Ramos (cell line): Measurements from ENCODE around the gene SLC1A2.
"Not testable (repeated sequence)": the region's sequence is repeated elsewhere in the genome, so short reads cannot be mapped to it uniquely, and the experiment has no call there.

Experiments used
- in situ Hi-C: fragments of 300-500 bp; cut with MboI; formaldehyde crosslinking; loops from one replicate; pipeline ENCODE4 v1.14.3; 2022; ENCODE audit warnings: low sequenced_read_pairs; ENCODE audit not compliant: unreplicated experiment

Gene SLC1A2

DNA sequence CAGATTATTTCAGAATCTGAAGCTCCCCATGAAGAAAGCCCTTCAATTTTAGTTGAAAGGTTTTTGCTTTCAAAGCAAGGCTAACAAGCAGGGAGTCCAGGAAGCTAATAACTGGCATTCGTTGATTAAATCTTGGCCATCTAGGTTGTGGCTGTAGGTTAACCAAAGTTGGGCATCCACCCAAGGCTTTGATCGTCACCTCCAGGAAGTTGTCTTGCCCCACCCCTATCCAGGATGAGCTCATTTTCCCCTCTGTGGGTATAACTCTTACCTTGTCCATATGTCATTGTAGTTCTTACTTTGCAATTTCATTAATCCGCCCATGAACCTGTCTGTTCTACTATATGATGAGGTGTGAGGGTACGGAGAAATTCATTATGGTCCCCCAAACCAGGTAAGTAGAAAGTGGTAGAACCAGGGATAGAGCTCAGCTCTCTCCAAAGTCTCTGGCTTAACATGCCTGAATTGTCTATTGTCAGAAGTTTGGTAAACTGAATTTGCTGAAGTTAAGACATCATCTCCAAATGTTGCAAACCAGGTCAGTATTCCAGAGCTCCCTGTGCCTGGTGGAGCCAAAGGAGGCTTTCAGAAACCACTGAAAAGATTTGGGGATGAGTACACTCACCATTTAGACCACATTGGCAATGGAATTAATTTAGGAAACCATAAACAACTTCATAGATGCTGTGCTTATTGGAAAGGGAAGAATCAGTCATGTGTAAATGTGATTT lies 183.3 kb downstream of the SLC1A2 start:
- in situ Hi-C loops: no loop called here

- in situ Hi-C loops: no loop called here
Observed at GRCh38 chr11:35235498-35235897, 183.9 kb downstream of the SLC1A2 start.

DNA sequence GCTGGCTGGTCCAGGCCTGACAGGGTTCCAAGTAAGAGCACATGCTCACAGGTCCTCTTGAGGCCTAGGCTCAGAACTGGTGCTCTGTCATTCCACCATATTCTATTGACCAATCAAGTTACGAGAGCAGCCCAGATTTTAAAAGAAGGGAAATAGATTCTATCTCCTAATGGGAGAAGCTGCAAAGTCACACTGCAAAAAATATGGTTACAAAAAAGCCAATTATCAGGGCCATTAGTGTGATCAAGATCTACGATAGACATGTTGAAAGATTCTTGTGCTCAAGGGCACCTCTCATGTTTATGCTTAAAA lies 184.2 kb downstream of the SLC1A2 start:
- in situ Hi-C loops: no loop called here

- in situ Hi-C loops: no loop called here
Observed at GRCh38 chr11:35234460-35235156, 184.8 kb downstream of the SLC1A2 start.

GRCh38 chr11:35233518-35233917 lies 185.8 kb downstream of the SLC1A2 start:
- in situ Hi-C loops: no loop called here

GRCh38 chr11:35232891-35233330 lies 186.4 kb downstream of the SLC1A2 start:
- in situ Hi-C loops: no loop called here

GRCh38 chr11:35231076-35231860 lies 188.1 kb downstream of the SLC1A2 start:
- in situ Hi-C loops: no loop called here

DNA sequence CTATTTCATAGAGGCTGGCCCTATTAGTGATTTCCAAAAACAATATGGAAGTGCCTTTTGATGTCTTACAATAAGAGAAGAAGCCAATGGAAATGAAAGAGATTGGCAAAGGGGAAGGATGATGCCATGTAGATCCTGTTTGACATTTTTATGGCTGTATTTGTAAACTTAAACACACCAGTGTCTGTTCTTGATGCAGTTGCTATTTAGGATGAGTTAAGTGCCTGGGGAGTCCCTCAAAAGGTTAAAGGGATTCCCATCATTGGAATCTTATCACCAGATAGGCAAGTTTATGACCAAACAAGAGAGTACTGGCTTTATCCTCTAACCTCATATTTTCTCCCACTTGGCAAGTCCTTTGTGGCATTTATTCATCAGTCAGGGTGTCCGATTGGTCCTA lies 189.0 kb downstream of the SLC1A2 start:
- in situ Hi-C loops: no loop called here

DNA sequence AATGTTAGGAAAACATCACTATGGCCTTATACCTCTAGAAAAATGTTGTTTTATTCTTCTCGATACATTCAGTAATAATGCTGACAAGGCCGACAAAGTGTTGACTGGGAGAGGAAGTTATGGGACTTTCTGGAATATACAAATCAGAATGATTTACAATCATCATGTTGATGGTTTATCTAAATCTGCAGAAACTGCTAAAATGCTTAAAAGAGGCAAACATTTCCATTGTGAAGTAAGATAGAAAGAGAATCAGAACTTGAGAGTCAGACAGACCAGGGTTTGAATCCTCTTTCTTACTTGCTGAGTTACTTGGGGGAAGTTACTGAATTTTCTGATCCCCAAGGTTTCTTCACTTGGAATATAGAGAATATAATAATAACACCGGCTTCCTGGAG lies 191.0 kb downstream of the SLC1A2 start:
- in situ Hi-C loops: no loop called here

DNA sequence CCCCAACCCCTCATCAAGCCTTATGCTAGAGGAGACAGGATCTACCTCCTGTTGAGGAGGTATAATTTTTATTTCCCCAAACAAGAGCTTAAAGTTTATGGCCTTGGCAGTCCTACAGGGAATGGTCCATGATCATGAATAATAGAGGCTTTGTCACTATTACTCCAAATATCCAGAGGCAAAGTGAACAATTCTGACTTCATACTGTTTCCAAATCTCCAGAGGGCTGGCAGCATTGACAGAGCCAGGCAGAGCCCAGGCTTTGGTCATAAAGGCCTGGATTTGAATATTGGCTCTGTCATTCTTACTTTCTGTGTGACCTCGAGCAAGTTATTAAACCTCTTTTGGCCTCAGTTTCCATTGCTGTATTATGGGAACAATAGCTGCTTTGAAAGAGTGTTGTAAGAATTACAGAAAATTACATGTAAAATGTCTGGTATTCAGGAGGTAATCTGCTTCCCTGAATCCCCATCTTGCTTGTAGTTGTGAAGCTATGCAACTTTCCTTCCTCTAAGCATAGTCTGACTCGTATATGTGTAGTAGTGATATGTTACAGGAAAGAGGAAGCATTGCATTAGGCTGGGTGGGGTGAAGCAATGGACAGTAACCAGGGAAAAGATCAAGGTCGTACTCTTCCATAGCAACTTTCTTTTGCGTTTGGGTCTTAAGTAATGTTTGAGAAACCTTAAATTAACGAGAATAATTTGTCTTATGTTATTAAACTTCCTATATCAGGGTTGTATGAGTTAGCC lies 191.6 kb downstream of the SLC1A2 start:
- in situ Hi-C loops: no loop called here

GRCh38 chr11:35226756-35227155 lies 192.6 kb downstream of the SLC1A2 start:
- in situ Hi-C loops: not testable (repeated sequence)

- in situ Hi-C loops: no loop called here
Observed at GRCh38 chr11:35225946-35226520, 193.3 kb downstream of the SLC1A2 start.

DNA sequence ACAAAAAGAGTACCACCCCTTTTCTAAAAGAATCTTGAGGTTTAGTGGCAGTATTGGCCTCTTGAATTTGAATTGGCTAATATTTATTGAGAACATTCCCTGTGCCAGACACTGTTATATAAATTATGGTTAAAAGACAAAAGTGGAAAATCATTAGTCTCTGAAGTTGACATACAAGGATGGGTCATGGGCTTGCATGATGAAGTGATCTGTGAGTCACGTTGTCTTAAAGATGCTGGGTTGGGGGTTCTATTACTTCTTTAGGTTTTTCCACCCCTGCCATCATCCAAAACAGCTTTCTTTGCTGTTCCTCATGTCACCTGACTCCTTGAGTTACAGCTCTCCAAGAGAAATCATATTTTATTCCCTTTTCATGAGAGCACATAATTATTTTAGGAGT lies 195.4 kb downstream of the SLC1A2 start:
- in situ Hi-C loops: no loop called here

GRCh38 chr11:35223371-35223796 lies 196.0 kb downstream of the SLC1A2 start:
- in situ Hi-C loops: no loop called here

DNA sequence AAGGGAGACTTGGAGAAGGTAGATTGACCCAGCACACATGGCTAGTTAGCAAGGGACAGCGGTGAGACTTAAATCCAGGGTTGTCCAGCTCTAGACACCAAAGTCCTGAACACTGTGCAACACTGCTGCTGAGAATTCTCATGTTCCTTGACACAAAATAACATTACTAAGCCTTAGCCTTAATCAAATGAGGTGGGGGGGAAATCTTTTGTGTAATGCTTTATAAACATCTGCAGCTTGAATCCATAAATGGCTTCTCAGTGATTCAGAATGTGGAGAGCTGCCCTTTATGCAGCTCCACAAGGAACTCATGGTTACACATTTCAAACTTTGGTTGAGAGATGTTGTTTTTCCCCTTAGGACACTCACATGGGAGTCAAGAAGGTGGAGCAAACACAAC lies 200.4 kb downstream of the SLC1A2 start:
- in situ Hi-C loops: no loop called here

GRCh38 chr11:35216962-35217678 lies 202.2 kb downstream of the SLC1A2 start:
- in situ Hi-C loops: no loop called here

DNA sequence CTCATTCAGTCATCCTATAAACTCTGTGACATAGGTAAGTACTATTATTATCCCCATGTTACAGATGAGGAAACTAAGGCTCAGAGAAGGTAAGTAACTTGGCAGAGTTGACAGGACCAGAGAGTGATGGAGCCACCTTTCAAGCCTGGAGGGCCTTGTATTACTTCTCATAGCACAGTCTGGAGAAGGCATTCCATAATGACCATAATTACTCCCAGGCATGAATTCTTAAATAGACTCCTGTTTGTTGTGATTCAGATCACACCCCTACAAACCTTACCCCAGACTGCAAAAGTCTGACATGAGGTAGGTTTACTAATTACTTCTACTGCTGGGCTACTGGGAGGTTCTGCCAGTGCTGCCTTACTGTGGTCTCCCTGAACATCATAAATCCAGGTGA lies 203.4 kb downstream of the SLC1A2 start:
- in situ Hi-C loops: no loop called here

- in situ Hi-C loops: no loop called here
Observed at GRCh38 chr11:35214792-35215193, 204.6 kb downstream of the SLC1A2 start.

DNA sequence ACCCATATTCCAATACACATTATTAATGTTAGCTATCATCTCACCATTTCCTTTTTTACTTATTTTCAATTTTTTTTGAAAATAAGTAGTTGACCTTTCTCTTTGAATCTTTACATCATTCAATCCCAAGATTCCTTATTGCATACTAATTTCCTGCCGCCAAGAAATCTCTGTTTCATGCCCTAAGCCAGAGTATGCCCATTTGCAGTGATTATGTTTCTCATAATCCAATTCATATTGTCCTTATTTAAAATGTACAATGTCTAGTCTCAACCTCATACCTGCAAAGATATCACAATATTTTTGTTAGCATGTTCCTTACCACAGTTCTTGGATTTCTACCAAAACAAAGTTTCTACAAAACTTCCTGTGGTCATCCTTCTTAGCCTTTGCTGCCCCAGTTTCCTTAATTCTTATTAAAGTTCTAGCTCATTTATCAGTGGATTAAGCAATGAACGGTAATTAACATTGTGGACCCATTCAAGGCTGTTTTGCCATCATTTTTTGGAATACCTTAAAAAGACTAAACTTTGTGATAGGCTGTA lies 205.1 kb downstream of the SLC1A2 start:
- in situ Hi-C loops: no loop called here
